HepG2 (cell line): ENCODE measurements around the gene SERINC5. TPM values are rescaled to one million over a fixed set of nuclear protein-coding genes. Genes with fewer than 3 reads are reported as not detected.
"Not testable (repeated sequence)": the region's sequence is repeated elsewhere in the genome, so short reads cannot be mapped to it uniquely, and the experiment has no call there.

ENCODE experiments used
- ATAC-seq: fragments of 200-7000 bp; cut with Tn5 transposase; 3 replicates; pipeline ENCODE4 v1.9.1; 2020; ENCODE audit warnings: mild to moderate bottlenecking, moderate library complexity
- BruUV-seq: library from RNA; stranded (reverse); fragments of 400-500 nt; replicated peaks from 2 replicates; lab custom pipeline; 2021; lab: Mats Ljungman, UMichigan
- CTCF ChIA-PET: fragments of 300-600 bp; formaldehyde crosslinking; extraction: SDS; loops from one replicate; lab custom pipeline; 2021; ENCODE audit warnings: low total read pairs, inconsistent platforms, low intra/inter-chr PET ratio; lab: Yijun Ruan, JAX
- POLR2A ChIA-PET: fragments of 350-600 bp; sonication (Branson Sonifier 250); formaldehyde crosslinking; loops from one replicate; lab custom pipeline; 2020; ENCODE audit warnings: antibody characterized with exemption, inconsistent platforms; lab: Yijun Ruan, JAX
- DNase-seq: peaks from one replicate; pipeline ENCODE4 v3.0.0-alpha.2; 2015; ENCODE audit warnings: low spot score
- FAIRE-seq: peaks from 3 replicates; lab custom pipeline; 2011; peaks lifted over from hg19 to GRCh38; lab: Jason Lieb, UNC
- H2AFZ ChIP-seq: one replicate; pipeline ENCODE4 v1.6.1; 2011; ENCODE audit warnings: low read length, inconsistent platforms
- H3K27ac ChIP-seq: fragments of 300-600 bp; 3 replicates; pipeline ENCODE4 v1.8.0; 2011; ENCODE audit warnings: mixed run types, mild to moderate bottlenecking, mixed read lengths, low read length, inconsistent platforms; ENCODE audit not compliant: insufficient read depth; ENCODE audit errors: extremely low read length
- H3K27me3 ChIP-seq, 2 experiments: fragments of 200-600 bp in 1 of 2; 2 replicates in 1 of 2; 3 replicates in 1 of 2; pipeline versions ENCODE4 v1.6.0 to v1.8.0; 2011; ENCODE audit warnings: low read length in 2 of 2, mild to moderate bottlenecking in 2 of 2, moderate library complexity in 2 of 2, inconsistent platforms in 1 of 2; ENCODE audit not compliant: insufficient read depth in 2 of 2, control insufficient read depth in 1 of 2
- H3K36me3 ChIP-seq, 2 experiments: fragments of 200-600 bp in 1 of 2; replicated peaks in 1 of 2; 2 replicates in 1 of 2; 3 replicates in 1 of 2; pipeline versions ENCODE4 v1.5.1 to v1.8.0; 2011; ENCODE audit warnings: low read length in 2 of 2, inconsistent platforms in 1 of 2; ENCODE audit not compliant: insufficient read depth in 2 of 2, control insufficient read depth in 1 of 2
- H3K4me1 ChIP-seq: 2 replicates; pipeline ENCODE4 v1.5.1; 2012; ENCODE audit warnings: low read length, inconsistent platforms; ENCODE audit not compliant: insufficient read depth
- H3K4me2 ChIP-seq: 2 replicates; pipeline ENCODE4 v1.6.0; 2011; ENCODE audit warnings: low read depth, low read length, inconsistent platforms
- H3K4me3 ChIP-seq, 3 experiments: fragments of 200-600 bp in 1 of 3; sonication (generic), shearing (Covaris generic) in 1 of 3; replicated peaks in 1 of 3; 2 replicates each; pipeline ENCODE4 v1.5.1; 2011 to 2016; ENCODE audit warnings: low read length in 3 of 3, inconsistent platforms in 2 of 3, low read depth in 2 of 3, mild to moderate bottlenecking in 2 of 3, control low read depth in 1 of 3, mixed read lengths in 1 of 3; ENCODE audit not compliant: insufficient read depth in 1 of 3
- H3K79me2 ChIP-seq: one replicate; pipeline ENCODE4 v1.6.1; 2011; ENCODE audit warnings: low read length, inconsistent platforms; ENCODE audit not compliant: insufficient read depth
- H3K9ac ChIP-seq: 2 replicates; pipeline ENCODE4 v1.6.0; 2011; ENCODE audit warnings: mild to moderate bottlenecking, low read depth, low read length, inconsistent platforms; ENCODE audit not compliant: insufficient read depth
- H3K9me3 ChIP-seq: 2 replicates; pipeline ENCODE4 v1.5.1; 2012; ENCODE audit warnings: mild to moderate bottlenecking, low read length
- H4K20me1 ChIP-seq: 2 replicates; pipeline ENCODE4 v1.6.0; 2011; ENCODE audit warnings: inconsistent platforms, mild to moderate bottlenecking, low read length, moderate library complexity; ENCODE audit not compliant: insufficient read depth
- ADNP ChIP-seq: sonication (generic); formaldehyde crosslinking; IDR thresholded peaks from 2 replicates; pipeline ENCODE4 v1.4.0; 2020; ENCODE audit warnings: missing genetic modification reagents
- ARNT ChIP-seq: fragments of 450-650 bp; IDR thresholded peaks from 2 replicates; pipeline ENCODE4 v1.6.1; 2017
- HES4 ChIP-seq: sonication (generic); formaldehyde crosslinking; IDR thresholded peaks from 2 replicates; pipeline ENCODE4 v1.9.0; 2021; ENCODE audit warnings: mild to moderate bottlenecking, missing genetic modification reagents, borderline replicate concordance
- KAT7 ChIP-seq: IDR thresholded peaks from 2 replicates; pipeline ENCODE4 v1.6.1; 2018; ENCODE audit warnings: borderline replicate concordance, missing compliant biosample characterization
- PAWR ChIP-seq: sonication (generic); formaldehyde crosslinking; IDR thresholded peaks from 2 replicates; pipeline ENCODE4 v1.4.0; 2020; ENCODE audit warnings: missing genetic modification reagents, mild to moderate bottlenecking, borderline replicate concordance
- UBTF ChIP-seq: sonication (generic); formaldehyde crosslinking; IDR thresholded peaks from 2 replicates; pipeline ENCODE4 v1.4.0; 2020; ENCODE audit warnings: mild to moderate bottlenecking, missing genetic modification reagents
- ZNF142 ChIP-seq: sonication (generic); formaldehyde crosslinking; IDR thresholded peaks from 2 replicates; pipeline ENCODE4 v1.4.0; 2020; ENCODE audit warnings: missing genetic modification reagents
- ZNF224 ChIP-seq: sonication (generic); formaldehyde crosslinking; IDR thresholded peaks from 2 replicates; pipeline ENCODE4 v1.5.0; 2020; ENCODE audit warnings: mild to moderate bottlenecking, missing genetic modification reagents
- ZNF251 ChIP-seq: sonication (generic); formaldehyde crosslinking; IDR thresholded peaks from 2 replicates; pipeline ENCODE4 v1.9.0; 2021; ENCODE audit warnings: mild to moderate bottlenecking, missing genetic modification reagents
- ZNF773 ChIP-seq: sonication (generic); formaldehyde crosslinking; IDR thresholded peaks from 2 replicates; pipeline ENCODE4 v1.4.0; 2020; ENCODE audit warnings: missing genetic modification reagents, borderline replicate concordance
- WGBS: methylation state at CpG from one replicate; pipeline ENCODE4 v1.1.6; 2017; ENCODE audit warnings: low lambda C conversion rate; 5-methylcytosine and 5-hydroxymethylcytosine counted together
- in situ Hi-C: cut with HindIII; loops from 2 replicates; pipeline ENCODE4 v1.10.0; 2017; ENCODE audit warnings: low pct_unique_long_range_greater_than_20kb; ENCODE audit not compliant: extremely low pct_ligation_motif_present
- intact Hi-C: fragments of 100-400 bp; cut with micrococcal nuclease; formaldehyde crosslinking; loops from one replicate; pipeline ENCODE4 v1.10.0; 2022; ENCODE audit not compliant: unreplicated experiment
- polyA plus RNA-seq, 8 experiments: library from polyadenylated mRNA; depleted of rRNA in 3 of 8; stranded (reverse) in 7 of 8; unstranded in 1 of 8; fragments of >200 nt; fragmentation: Illumina TruSeq in 4 of 8; extraction: Trizol in 4 of 8; gene quantifications; 2 replicates each; pipeline versions ENCODE4 v1.2.1 to v1.2.3, GENCODE V29; 2011 to 2016; ENCODE audit warnings: low read depth in 4 of 8, missing spikeins in 1 of 8, mixed read lengths in 1 of 8; ENCODE audit not compliant: insufficient read depth in 1 of 8
- total RNA-seq, 5 experiments: library from RNA; depleted of rRNA; stranded (reverse); fragments of >200 nt; fragmentation: Illumina TruSeq; extraction: Trizol; gene quantifications; 2 replicates each; pipeline ENCODE4 v1.2.3, GENCODE V29; 2016; ENCODE audit warnings: low read depth in 1 of 5

Gene SERINC5
- total and polyA plus RNA-seq, 2 of the 13 experiments (the other 11 are each of a cell fraction or from before 2014, with no cell fraction given): 17.3 to 22.8 TPM

GRCh38 chr5:80139466-80139972, 116.3 kb downstream of the SERINC5 start (continued):
- TF ChIP-seq ARNT: no peak
- TF ChIP-seq ZNF251 (CRISPR knock-in tag): no peak
- TF ChIP-seq PAWR (CRISPR knock-in tag): no peak
- TF ChIP-seq HES4: no peak

- Histone ChIP-seq H3K36me3 (peaks cover 5 to 12% of the 10 kb centered on the region in 2 experiments; a peak in 4 of 5 replicates), H3K27me3 (no peaks in the 10 kb centered on the region), H3K4me2 (no peak overlapping the region), H3K9me3 (no peaks in the 10 kb centered on the region), H3K9ac (no peak overlapping the region), H3K79me2 (no peaks in the 10 kb centered on the region), H3K4me1 (no peaks in the 10 kb centered on the region), H2AFZ (no peak overlapping the region), H3K4me3 (no peak overlapping the region), H3K27ac (no peak overlapping the region), H4K20me1 (no peaks in the 10 kb centered on the region)
- no peak for TF ChIP-seq ADNP (CRISPR knock-in tag)
- no peak for TF ChIP-seq UBTF (CRISPR knock-in tag)
- no peak for TF ChIP-seq ZNF224 (CRISPR knock-in tag)
- TF ChIP-seq ZNF773: no peak
- no peak for TF ChIP-seq KAT7 (CRISPR knock-in tag)
- TF ChIP-seq ZNF142 (CRISPR knock-in tag): no peak
- WGBS: 100% methylated on average over 6 of the region's 6 CpGs
- FAIRE-seq (no peak), DNase-seq (no peak), ATAC-seq (no peak)
- CTCF ChIA-PET: no interaction called here
- POLR2A ChIA-PET: no interaction called here
- in situ Hi-C loops (no loop called here), intact Hi-C loops (no loop called here)
- no TSS peak for BruUV-seq
These were observed 117.4 kb downstream of the SERINC5 start for GRCh38 chr5:80138486-80138885.

- H3K4me3 ChIP-seq, H3K9ac ChIP-seq, FAIRE-seq, H3K27ac ChIP-seq, ATAC-seq, H3K36me3 ChIP-seq, BruUV-seq, H3K9me3 ChIP-seq, H3K27me3 ChIP-seq, H3K4me1 ChIP-seq, POLR2A ChIA-PET, intact Hi-C loops, in situ Hi-C loops, H4K20me1 ChIP-seq, H2AFZ ChIP-seq, H3K79me2 ChIP-seq, CTCF ChIA-PET, H3K4me2 ChIP-seq, DNase-seq: not testable (repeated sequence)
- 98% methylated on average over 7 of the region's 7 CpGs for WGBS
These were observed 119.0 kb downstream of the SERINC5 start for GRCh38 chr5:80136798-80137197.
